SK-N-SH treated with all-trans-retinoic acid at 6 μM for 48 hours (cell line): ENCODE results near the gene ENAH.
A peak's percentile ranks its signal among the peaks of the same experiment; 100 is the strongest.
"Not testable (repeated sequence)": the region's sequence is repeated elsewhere in the genome, so short reads cannot be mapped to it uniquely, and the experiment has no call there.

Source experiments
- ATAC-seq: fragments of 200-7000 bp; cut with Tn5 transposase; 3 replicates; pipeline ENCODE4 v1.9.1; 2020; ENCODE audit warnings: mild to moderate bottlenecking, moderate library complexity
- ARNTL ChIP-seq: fragments of 450-650 bp; formaldehyde crosslinking; IDR thresholded peaks from 2 replicates; pipeline ENCODE4 v1.5.0; 2020; ENCODE audit warnings: low read depth, mild to moderate bottlenecking, moderate library complexity, borderline replicate concordance
- CSDC2 ChIP-seq: fragments of 250-450 bp; sonication (Bioruptor Pico); IDR thresholded peaks from 2 replicates; pipeline ENCODE4 v1.5.0; 2020; ENCODE audit warnings: mild to moderate bottlenecking, moderate library complexity
- ISL1 ChIP-seq: fragments of 250-450 bp; sonication (Bioruptor Pico); IDR thresholded peaks from 2 replicates; pipeline ENCODE4 v2.1.2; 2022; ENCODE audit warnings: mild to moderate bottlenecking, moderate library complexity
- OSR1 ChIP-seq: fragments of 250-450 bp; sonication (Bioruptor Pico); IDR thresholded peaks from 2 replicates; pipeline ENCODE4 v1.8.0; 2022; ENCODE audit warnings: moderate library complexity, mild to moderate bottlenecking, inconsistent platforms
- PPARA ChIP-seq: fragments of 250-450 bp; sonication (Bioruptor Pico); IDR thresholded peaks from 2 replicates; pipeline ENCODE4 v1.5.0; 2020; ENCODE audit warnings: mild to moderate bottlenecking, borderline replicate concordance
- RARB ChIP-seq: fragments of 250-450 bp; sonication (Bioruptor Pico); IDR thresholded peaks from 2 replicates; pipeline ENCODE4 v1.8.0; 2021; ENCODE audit warnings: mild to moderate bottlenecking, moderate library complexity
- SNAI2 ChIP-seq: fragments of 250-450 bp; sonication (Bioruptor Pico); IDR thresholded peaks from 2 replicates; pipeline ENCODE4 v1.5.0; 2020; ENCODE audit warnings: mild to moderate bottlenecking, moderate library complexity
- TCF4 ChIP-seq: fragments of 250-450 bp; sonication (Bioruptor Pico); IDR thresholded peaks from 2 replicates; pipeline ENCODE4 v1.8.0; 2021; ENCODE audit warnings: mild to moderate bottlenecking, moderate library complexity, borderline replicate concordance
- ZFP3 ChIP-seq: fragments of 250-450 bp; sonication (Bioruptor Pico); IDR thresholded peaks from 2 replicates; pipeline ENCODE4 v1.5.0; 2020; ENCODE audit warnings: mild to moderate bottlenecking, moderate library complexity
- ZFP30 ChIP-seq: fragments of 450-650 bp; formaldehyde crosslinking; IDR thresholded peaks from 2 replicates; pipeline ENCODE4 v1.5.0; 2022; ENCODE audit warnings: mild to moderate bottlenecking, moderate library complexity
- ZNF565 ChIP-seq: fragments of 450-650 bp; formaldehyde crosslinking; conservative IDR thresholded peaks from 2 replicates; pipeline ENCODE4 v1.5.0; 2020; ENCODE audit warnings: low read depth, mild to moderate bottlenecking, moderate library complexity
- ZNF70 ChIP-seq: fragments of 450-650 bp; formaldehyde crosslinking; IDR thresholded peaks from 2 replicates; pipeline ENCODE4 v1.5.0; 2020; ENCODE audit warnings: mild to moderate bottlenecking, moderate library complexity
- ZNF8 ChIP-seq: fragments of 450-650 bp; formaldehyde crosslinking; IDR thresholded peaks from 2 replicates; pipeline ENCODE4 v1.5.0; 2020; ENCODE audit warnings: mild to moderate bottlenecking, moderate library complexity
- TF ChIP-seq, protein P1 (sequence below): fragments of 250-450 bp; sonication (Bioruptor Pico); IDR thresholded peaks from 2 replicates; pipeline ENCODE4 v1.5.0; 2020; ENCODE audit warnings: mild to moderate bottlenecking, moderate library complexity
- TF ChIP-seq, protein P2 (sequence below): fragments of 250-450 bp; sonication (Bioruptor Pico); IDR thresholded peaks from 2 replicates; pipeline ENCODE4 v1.5.1; 2020; ENCODE audit warnings: low read depth, mild to moderate bottlenecking, moderate library complexity
- TF ChIP-seq, protein P3 (sequence below): fragments of 250-450 bp; sonication (Bioruptor Pico); IDR thresholded peaks from 2 replicates; pipeline ENCODE4 v1.5.1; 2021; ENCODE audit warnings: mild to moderate bottlenecking, moderate library complexity

Gene ENAH

DNA sequence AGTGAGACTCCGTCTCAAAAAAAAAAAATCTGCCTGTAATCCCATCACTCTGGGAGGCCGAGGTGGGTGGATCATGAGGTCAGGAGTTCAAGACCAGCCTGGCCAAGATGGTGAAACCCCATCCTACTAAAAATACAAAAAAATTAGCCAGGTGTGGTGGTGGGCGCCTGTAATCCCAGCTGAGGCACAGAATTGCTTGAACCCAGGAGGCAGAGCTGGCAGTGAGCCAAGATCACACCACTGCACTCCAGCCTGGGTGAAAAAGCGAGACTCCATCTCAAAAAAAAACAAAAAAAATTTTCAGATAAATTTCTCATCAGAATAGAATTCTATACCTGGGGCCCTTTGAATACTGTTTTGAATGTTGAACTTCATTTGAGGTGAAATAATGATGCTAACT, 45.3 kb upstream of the ENAH start:
- not testable (repeated sequence) for ATAC-seq

DNA sequence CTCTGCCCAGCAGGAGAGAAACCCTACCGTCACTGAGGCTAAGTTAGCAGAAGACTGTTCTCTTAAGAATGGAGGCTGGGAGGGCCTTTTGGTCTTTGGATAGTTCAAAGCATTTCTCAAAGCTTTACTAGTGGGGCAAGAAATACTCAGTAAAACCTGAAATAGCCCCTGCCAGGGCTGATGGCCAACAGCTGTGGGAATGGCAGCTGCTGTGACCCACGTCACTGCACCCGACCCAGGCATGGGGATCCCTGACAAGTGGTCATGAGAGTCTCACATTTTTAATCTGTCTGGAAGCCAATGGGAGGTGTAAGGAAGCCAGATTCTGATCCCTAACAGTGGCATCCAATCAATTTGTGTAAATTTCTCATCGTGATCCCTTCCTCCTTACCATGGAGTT, 44.5 kb upstream of the ENAH start:
- no peak for TF ChIP-seq ZFP30 (CRISPR knock-in tag)
- TF ChIP-seq OSR1 (CRISPR knock-in tag): no peak
- no peak for TF ChIP-seq PPARA (CRISPR knock-in tag)
- TF ChIP-seq ISL1: no peak
- TF ChIP-seq CSDC2 (CRISPR knock-in tag): no peak
- TF ChIP-seq ZNF70: no peak
- TF ChIP-seq, protein P1, sequence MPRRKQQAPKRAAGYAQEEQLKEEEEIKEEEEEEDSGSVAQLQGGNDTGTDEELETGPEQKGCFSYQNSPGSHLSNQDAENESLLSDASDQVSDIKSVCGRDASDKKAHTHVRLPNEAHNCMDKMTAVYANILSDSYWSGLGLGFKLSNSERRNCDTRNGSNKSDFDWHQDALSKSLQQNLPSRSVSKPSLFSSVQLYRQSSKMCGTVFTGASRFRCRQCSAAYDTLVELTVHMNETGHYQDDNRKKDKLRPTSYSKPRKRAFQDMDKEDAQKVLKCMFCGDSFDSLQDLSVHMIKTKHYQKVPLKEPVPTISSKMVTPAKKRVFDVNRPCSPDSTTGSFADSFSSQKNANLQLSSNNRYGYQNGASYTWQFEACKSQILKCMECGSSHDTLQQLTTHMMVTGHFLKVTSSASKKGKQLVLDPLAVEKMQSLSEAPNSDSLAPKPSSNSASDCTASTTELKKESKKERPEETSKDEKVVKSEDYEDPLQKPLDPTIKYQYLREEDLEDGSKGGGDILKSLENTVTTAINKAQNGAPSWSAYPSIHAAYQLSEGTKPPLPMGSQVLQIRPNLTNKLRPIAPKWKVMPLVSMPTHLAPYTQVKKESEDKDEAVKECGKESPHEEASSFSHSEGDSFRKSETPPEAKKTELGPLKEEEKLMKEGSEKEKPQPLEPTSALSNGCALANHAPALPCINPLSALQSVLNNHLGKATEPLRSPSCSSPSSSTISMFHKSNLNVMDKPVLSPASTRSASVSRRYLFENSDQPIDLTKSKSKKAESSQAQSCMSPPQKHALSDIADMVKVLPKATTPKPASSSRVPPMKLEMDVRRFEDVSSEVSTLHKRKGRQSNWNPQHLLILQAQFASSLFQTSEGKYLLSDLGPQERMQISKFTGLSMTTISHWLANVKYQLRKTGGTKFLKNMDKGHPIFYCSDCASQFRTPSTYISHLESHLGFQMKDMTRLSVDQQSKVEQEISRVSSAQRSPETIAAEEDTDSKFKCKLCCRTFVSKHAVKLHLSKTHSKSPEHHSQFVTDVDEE: no peak
- no peak for TF ChIP-seq SNAI2 (CRISPR knock-in tag)
- no peak for TF ChIP-seq ARNTL (CRISPR knock-in tag)
- ATAC-seq: no peak

DNA sequence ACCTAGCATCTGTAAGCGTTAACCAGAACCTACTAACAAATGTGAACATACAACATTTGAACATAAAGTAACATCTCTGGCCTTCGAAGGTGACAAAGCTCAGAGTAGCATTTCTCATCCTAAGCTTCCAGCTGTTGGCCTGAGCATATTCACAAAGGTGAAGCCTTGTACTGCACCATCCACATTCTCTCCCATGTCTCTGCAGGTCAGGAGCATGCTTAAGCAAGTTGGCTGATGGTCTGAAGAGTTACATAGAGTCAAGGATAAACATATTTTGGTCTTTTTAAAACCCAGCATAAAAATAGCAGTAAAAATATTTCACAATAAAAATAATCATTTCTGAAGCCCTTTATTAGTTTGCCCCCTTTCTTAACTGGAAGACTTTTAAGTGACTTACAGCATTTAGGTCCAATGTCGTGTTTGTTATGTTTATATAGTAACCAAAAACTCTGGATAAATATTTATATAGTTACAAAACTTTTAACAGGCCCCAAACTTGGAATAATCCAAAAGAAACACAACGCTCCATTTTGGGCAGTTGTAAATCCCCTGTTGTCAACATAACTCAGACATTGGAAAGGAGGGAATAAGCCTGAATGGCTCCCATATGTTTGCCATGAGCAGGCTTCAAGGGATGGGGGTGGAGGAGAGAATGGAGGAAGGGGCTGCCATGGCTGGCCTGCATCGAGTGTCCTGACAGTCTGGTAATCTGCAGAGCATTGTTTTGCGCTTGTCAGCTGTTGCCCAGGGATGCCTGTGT, 42.8 kb upstream of the ENAH start:
- no peak for TF ChIP-seq SNAI2 (CRISPR knock-in tag)
- TF ChIP-seq, protein P1: no peak
- TF ChIP-seq, protein P2, sequence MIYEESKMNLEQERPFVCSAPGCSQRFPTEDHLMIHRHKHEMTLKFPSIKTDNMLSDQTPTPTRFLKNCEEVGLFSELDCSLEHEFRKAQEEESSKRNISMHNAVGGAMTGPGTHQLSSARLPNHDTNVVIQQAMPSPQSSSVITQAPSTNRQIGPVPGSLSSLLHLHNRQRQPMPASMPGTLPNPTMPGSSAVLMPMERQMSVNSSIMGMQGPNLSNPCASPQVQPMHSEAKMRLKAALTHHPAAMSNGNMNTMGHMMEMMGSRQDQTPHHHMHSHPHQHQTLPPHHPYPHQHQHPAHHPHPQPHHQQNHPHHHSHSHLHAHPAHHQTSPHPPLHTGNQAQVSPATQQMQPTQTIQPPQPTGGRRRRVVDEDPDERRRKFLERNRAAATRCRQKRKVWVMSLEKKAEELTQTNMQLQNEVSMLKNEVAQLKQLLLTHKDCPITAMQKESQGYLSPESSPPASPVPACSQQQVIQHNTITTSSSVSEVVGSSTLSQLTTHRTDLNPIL (CRISPR knock-in tag): no peak
- TF ChIP-seq RARB (CRISPR knock-in tag): no peak
- TF ChIP-seq ISL1: no peak
- TF ChIP-seq CSDC2 (CRISPR knock-in tag): no peak
- ATAC-seq: no peak

DNA sequence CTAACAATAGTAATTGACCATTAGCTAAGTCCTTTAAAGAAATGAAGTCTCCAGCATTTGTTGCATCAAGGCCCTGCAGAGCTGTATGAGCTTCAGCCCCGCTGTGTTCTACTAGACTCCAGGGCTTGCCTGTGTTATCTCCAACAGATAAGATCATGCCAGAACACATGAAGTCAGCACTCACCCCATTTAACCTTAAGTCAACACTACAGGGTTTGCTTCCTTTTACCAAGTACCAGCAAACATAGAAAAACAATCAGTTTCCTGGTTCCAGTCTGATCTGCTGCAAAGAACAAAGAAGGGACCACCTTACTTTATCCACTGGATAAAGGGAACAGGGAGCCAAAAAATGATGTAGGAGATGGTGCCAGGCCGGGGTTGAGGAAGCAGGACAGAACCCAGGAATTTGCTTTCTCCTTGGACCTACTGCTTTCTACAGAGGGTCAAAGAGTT, 41.3 kb upstream of the ENAH start:
- TF ChIP-seq, protein P3, sequence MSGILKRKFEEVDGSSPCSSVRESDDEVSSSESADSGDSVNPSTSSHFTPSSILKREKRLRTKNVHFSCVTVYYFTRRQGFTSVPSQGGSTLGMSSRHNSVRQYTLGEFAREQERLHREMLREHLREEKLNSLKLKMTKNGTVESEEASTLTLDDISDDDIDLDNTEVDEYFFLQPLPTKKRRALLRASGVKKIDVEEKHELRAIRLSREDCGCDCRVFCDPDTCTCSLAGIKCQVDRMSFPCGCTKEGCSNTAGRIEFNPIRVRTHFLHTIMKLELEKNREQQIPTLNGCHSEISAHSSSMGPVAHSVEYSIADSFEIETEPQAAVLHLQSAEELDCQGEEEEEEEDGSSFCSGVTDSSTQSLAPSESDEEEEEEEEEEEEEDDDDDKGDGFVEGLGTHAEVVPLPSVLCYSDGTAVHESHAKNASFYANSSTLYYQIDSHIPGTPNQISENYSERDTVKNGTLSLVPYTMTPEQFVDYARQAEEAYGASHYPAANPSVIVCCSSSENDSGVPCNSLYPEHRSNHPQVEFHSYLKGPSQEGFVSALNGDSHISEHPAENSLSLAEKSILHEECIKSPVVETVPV: no peak
- TF ChIP-seq RARB (CRISPR knock-in tag) (no peak), ZNF8 (CRISPR knock-in tag) (no peak), TCF4 (CRISPR knock-in tag) (no peak; the same call in 1 of the 2 replicates), ZNF565 (CRISPR knock-in tag) (no peak), ZFP3 (CRISPR knock-in tag) (no peak)
- TF ChIP-seq, protein P1: no peak
- peak; percentile 64 for ATAC-seq

DNA sequence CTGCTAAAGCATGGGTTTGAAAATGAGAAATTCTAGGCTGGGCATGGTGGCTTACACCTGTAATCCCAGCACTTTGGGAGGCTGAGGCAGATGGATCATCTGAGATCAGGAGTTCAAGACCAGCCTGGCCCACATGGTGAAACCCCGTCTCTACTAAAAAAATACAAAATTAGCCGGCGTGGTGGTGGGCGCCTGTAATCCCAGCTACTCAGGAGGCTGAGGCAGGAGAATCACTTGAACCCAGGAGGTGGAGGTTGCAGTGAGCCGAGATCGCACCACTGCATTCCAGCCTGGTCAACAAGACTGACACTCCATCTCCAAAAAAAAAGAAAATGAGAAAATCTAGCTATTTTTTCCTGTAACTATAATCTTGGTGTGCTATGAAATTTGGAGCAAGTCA, 40.8 kb upstream of the ENAH start:
- not testable (repeated sequence) for ATAC-seq
